GM18951 (cell line): ENCODE data around the gene EXT2.

Experiments
- POLR2A ChIP-seq: IDR thresholded peaks from 4 replicates; pipeline ENCODE4 v1.6.1; 2011; ENCODE audit warnings: mild to moderate bottlenecking; ENCODE audit not compliant: insufficient read length, insufficient read depth; ENCODE audit errors: extremely low read depth
- in situ Hi-C: fragments of 300-500 bp; cut with MboI; formaldehyde crosslinking; loops from one replicate; pipeline ENCODE4 v1.12.0; 2022; ENCODE audit warnings: low sequenced_read_pairs, mixed read lengths, inconsistent platforms; ENCODE audit not compliant: unreplicated experiment

The EXT2 gene

DNA sequence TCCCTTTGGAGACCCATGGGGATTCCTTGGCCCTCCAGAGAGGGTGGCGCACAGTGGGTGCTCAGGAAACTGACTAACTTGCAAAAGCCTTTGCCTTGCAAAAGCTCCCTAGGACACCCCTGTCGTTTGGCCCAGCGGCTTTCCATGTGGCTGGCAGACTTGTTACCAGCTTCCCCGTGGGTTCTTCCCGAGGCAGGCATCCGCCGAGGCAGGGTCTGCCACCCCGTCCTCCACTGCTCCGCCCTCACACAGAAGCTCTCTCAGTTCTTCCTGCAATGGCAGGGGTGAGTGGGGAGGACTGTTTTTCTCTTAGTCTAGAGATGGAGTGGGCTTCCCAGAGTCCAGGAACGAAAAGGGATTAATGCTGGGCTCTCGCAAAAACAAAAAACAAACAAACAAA, 191.4 kb downstream of the EXT2 start:
- in situ Hi-C loops: loop anchor here (5.0 kb wide), 1 partner anchor 250 kb away; no protein-coding TSS in a partner anchor
- no peak for TF ChIP-seq POLR2A

DNA sequence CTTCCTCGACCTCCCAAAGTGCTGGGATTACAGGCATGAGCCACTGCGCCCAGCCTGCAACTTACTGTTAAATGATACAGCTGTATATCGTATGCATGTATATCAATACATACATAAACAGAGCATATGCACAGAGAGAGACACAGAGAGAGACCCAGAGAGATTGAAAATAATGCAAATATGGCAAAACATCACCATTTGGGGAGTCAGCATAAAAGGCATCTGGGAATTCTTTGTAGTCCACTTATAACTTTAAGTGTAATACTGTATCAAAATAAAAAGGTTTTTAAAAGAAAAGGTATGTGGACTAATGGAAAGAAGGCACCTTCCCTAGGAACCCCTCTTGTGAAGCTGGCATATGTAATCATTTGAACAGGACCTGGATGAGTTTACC, 192.7 kb downstream of the EXT2 start:
- TF ChIP-seq POLR2A: no peak
- in situ Hi-C loops: loop anchor here (5.0 kb wide), 1 partner anchor 249 kb away; no protein-coding TSS in a partner anchor

DNA sequence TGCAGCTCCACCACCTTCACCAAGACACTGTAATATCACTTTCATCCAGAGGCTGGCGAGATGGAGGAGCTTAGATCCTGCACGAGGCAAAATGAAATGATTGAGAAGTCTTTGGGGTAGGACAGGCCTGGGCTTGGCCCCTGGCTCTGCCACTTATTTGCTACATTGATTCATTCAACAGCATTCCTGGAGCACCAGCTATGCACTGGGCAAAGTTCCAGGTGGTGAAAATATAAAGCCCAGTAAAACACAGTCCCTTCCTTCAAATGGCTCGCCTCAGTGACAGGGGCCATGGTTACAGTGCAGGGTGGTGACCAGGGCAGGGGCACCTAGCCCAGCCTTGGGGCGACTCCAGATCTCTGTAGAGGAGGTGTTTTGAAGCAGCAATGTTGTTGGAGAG, 194.7 kb downstream of the EXT2 start:
- in situ Hi-C loops: no loop called here
- no peak for TF ChIP-seq POLR2A
